HCT116 (cell line): ENCODE data around the gene CFAP61. TPM values are rescaled to one million over a fixed set of nuclear protein-coding genes. Genes with fewer than 3 reads are reported as not detected.

Experiments used
- ATAC-seq: fragments of 200-7000 bp; cut with Tn5 transposase; 2 replicates; pipeline ENCODE4 v1.9.1; 2020; ENCODE audit warnings: mild to moderate bottlenecking, moderate library complexity
- BruUV-seq: library from RNA; stranded (reverse); fragments of 400-500 nt; replicated peaks from 2 replicates; lab custom pipeline; 2021; lab: Mats Ljungman, UMichigan
- CTCF ChIA-PET: fragments of 300-600 bp; sonication (Branson Sonifier 250); formaldehyde crosslinking; loops from one replicate; lab custom pipeline; 2021; ENCODE audit warnings: antibody characterized with exemption; lab: Charles Lee
- POLR2A ChIA-PET: fragments of 300-600, 350-600 bp; sonication (Branson Sonifier 250); formaldehyde crosslinking; loops from one replicate; lab custom pipeline; 2021; ENCODE audit warnings: antibody characterized with exemption; lab: Charles Lee
- RAD21 ChIA-PET, 2 experiments: fragments of 300-600 bp; sonication (Branson Sonifier 250); formaldehyde crosslinking; loops; one replicate each; lab custom pipeline; 2023; ENCODE audit warnings: low total read pairs in 2 of 2; ENCODE audit not compliant: uncharacterized antibody in 2 of 2, unreplicated experiment in 2 of 2, low non-redundant PET in 1 of 2; lab: Charles Lee
- DNase-seq: peaks from one replicate; pipeline ENCODE4 v3.0.0-alpha.2; 2010; ENCODE audit warnings: low read depth, low spot score
- H2AFZ ChIP-seq: fragments of 200-600 bp; shearing (Covaris generic), sonication (generic); 2 replicates; pipeline ENCODE4 v1.6.1; 2017; ENCODE audit warnings: low read depth, mixed run types, mixed read lengths, antibody characterized with exemption, low read length; ENCODE audit not compliant: poor library complexity, severe bottlenecking
- H3K27ac ChIP-seq: 2 replicates; pipeline ENCODE4 v1.5.1; 2012; ENCODE audit warnings: low read depth, low read length
- H3K27me3 ChIP-seq: fragments of 200-600 bp; sonication (generic); 2 replicates; pipeline ENCODE4 v1.6.1; 2016; ENCODE audit warnings: mixed run types, low read length, mixed read lengths; ENCODE audit not compliant: insufficient read depth
- H3K36me3 ChIP-seq, 2 experiments: fragments of 200-500 bp in 1 of 2; fragments of 200-600 bp in 1 of 2; sonication (Bioruptor generic) in 1 of 2; sonication (generic) in 1 of 2; 2 replicates each; pipeline versions ENCODE4 v1.5.1 to v1.6.1; 2014 to 2016; ENCODE audit warnings: low read length in 2 of 2, inconsistent platforms in 1 of 2, mixed read lengths in 1 of 2, mixed run types in 1 of 2; ENCODE audit not compliant: insufficient read depth in 2 of 2, control insufficient read depth in 1 of 2
- H3K4me1 ChIP-seq, 2 experiments: fragments of 200-600 bp in 1 of 2; sonication (generic) in 1 of 2; 2 replicates each; pipeline versions ENCODE4 v1.5.1 to v1.6.1; 2012 to 2017; ENCODE audit warnings: low read length in 2 of 2, inconsistent platforms in 1 of 2, mild to moderate bottlenecking in 1 of 2, mixed read lengths in 1 of 2, mixed run types in 1 of 2, moderate library complexity in 1 of 2; ENCODE audit not compliant: insufficient read depth in 2 of 2, control insufficient read depth in 1 of 2
- H3K4me2 ChIP-seq: fragments of 200-600 bp; sonication (generic); 2 replicates; pipeline ENCODE4 v1.6.1; 2017; ENCODE audit warnings: mixed run types, low read length, mixed read lengths
- H3K4me3 ChIP-seq, 2 experiments: fragments of 200-600 bp in 1 of 2; sonication (generic) in 1 of 2; replicated peaks in 1 of 2; 2 replicates each; pipeline ENCODE4 v1.5.1; 2011 to 2016; ENCODE audit warnings: low read length in 2 of 2, control low read depth in 1 of 2, low read depth in 1 of 2, mild to moderate bottlenecking in 1 of 2, mixed read lengths in 1 of 2, mixed run types in 1 of 2
- H3K79me2 ChIP-seq: fragments of 200-600 bp; sonication (generic); 2 replicates; pipeline ENCODE4 v1.6.1; 2017; ENCODE audit warnings: mild to moderate bottlenecking, mixed run types, low read length, moderate library complexity, mixed read lengths; ENCODE audit not compliant: insufficient read depth
- H3K9ac ChIP-seq: fragments of 200-600 bp; sonication (generic); 2 replicates; pipeline ENCODE4 v1.6.1; 2016; ENCODE audit warnings: low read length, mixed read lengths
- H3K9me2 ChIP-seq: fragments of 200-600 bp; sonication (generic), shearing (Covaris generic); 2 replicates; pipeline ENCODE4 v1.6.1; 2017; ENCODE audit warnings: mixed run types, mild to moderate bottlenecking, moderate library complexity; ENCODE audit not compliant: insufficient read depth
- H3K9me3 ChIP-seq, 2 experiments: fragments of 200-500 bp in 1 of 2; fragments of 200-600 bp in 1 of 2; sonication (Bioruptor generic) in 1 of 2; sonication (generic) in 1 of 2; 2 replicates each; pipeline ENCODE4 v1.6.1; 2014 to 2017; ENCODE audit warnings: low read length in 2 of 2, mixed read lengths in 2 of 2, inconsistent platforms in 1 of 2, low read depth in 1 of 2, mild to moderate bottlenecking in 1 of 2, mixed run types in 1 of 2, moderate library complexity in 1 of 2; ENCODE audit not compliant: control insufficient read depth in 1 of 2, insufficient read depth in 1 of 2
- H4K20me1 ChIP-seq: fragments of 200-600 bp; sonication (generic), shearing (Covaris generic); 2 replicates; pipeline ENCODE4 v1.6.1; 2017; ENCODE audit warnings: mixed run types, mild to moderate bottlenecking, moderate library complexity; ENCODE audit not compliant: insufficient read depth
- CBX3 ChIP-seq: IDR thresholded peaks from 2 replicates; pipeline ENCODE4 v1.6.1; 2012; ENCODE audit warnings: low read depth
- EZH2 ChIP-seq: fragments of 200-600 bp; sonication (generic); IDR thresholded peaks from 2 replicates; pipeline ENCODE4 v1.6.1; 2017; ENCODE audit warnings: antibody characterized with exemption, mixed run types
- EZH2phosphoT487 ChIP-seq: fragments of 200-600 bp; IDR thresholded peaks from 2 replicates; pipeline ENCODE4 v1.6.1; 2018; ENCODE audit warnings: antibody characterized with exemption, borderline replicate concordance
- JUND ChIP-seq: IDR thresholded peaks from 2 replicates; pipeline ENCODE4 v1.6.1; 2012
- POLR2AphosphoS5 ChIP-seq: IDR thresholded peaks from 2 replicates; pipeline ENCODE4 v1.6.1; 2011; ENCODE audit warnings: mild to moderate bottlenecking, low read depth, low read length, moderate library complexity
- RAD21 ChIP-seq: IDR thresholded peaks from 2 replicates; pipeline ENCODE4 v1.6.1; 2012; ENCODE audit warnings: low read depth, mild to moderate bottlenecking
- SIN3A ChIP-seq: IDR thresholded peaks from 2 replicates; pipeline ENCODE4 v1.6.1; 2012; ENCODE audit warnings: low read depth
- SRF ChIP-seq: IDR thresholded peaks from 2 replicates; pipeline ENCODE4 v1.6.1; 2012; ENCODE audit warnings: low read depth
- TCF7L2 ChIP-seq: IDR thresholded peaks from 2 replicates; pipeline ENCODE4 v1.7.0; 2011; ENCODE audit warnings: borderline replicate concordance, inconsistent platforms; ENCODE audit not compliant: insufficient read depth, insufficient read length; ENCODE audit errors: extremely low read depth
- ZFX ChIP-seq: fragments of 450-650 bp; IDR thresholded peaks from 2 replicates; pipeline ENCODE4 v1.6.1; 2017
- intact Hi-C: fragments of 100-400 bp; cut with micrococcal nuclease; formaldehyde crosslinking; loops from 2 replicates; pipeline ENCODE4 v1.10.0; 2022
- total RNA-seq: library from RNA; stranded (reverse); gene quantifications from one replicate; pipeline ENCODE4 v1.2.1, GENCODE V29; 2021; ENCODE audit not compliant: unreplicated experiment
- TF ChIP-seq, protein P1 (sequence below), 3 experiments: fragments of 200-600 bp in 1 of 3; sonication (generic) in 1 of 3; IDR thresholded peaks in 2 of 3; conservative IDR thresholded peaks in 1 of 3; 2 replicates each; pipeline ENCODE4 v1.5.1; 2012 to 2017; ENCODE audit warnings: low read depth in 2 of 3, low read length in 2 of 3, antibody characterized with exemption in 1 of 3, borderline replicate concordance in 1 of 3, control low read depth in 1 of 3, mild to moderate bottlenecking in 1 of 3, mixed read lengths in 1 of 3, mixed run types in 1 of 3, moderate library complexity in 1 of 3; ENCODE audit not compliant: insufficient read depth in 1 of 3
- TF ChIP-seq, protein P2 (sequence below): IDR thresholded peaks from 2 replicates; pipeline ENCODE4 v1.6.1; 2012
- TF ChIP-seq, protein P3 (sequence below): IDR thresholded peaks from 2 replicates; pipeline ENCODE4 v1.6.1; 2012

The CFAP61 gene
- total RNA-seq, 1 experiment from 2014 or later, result 1.7 TPM

DNA sequence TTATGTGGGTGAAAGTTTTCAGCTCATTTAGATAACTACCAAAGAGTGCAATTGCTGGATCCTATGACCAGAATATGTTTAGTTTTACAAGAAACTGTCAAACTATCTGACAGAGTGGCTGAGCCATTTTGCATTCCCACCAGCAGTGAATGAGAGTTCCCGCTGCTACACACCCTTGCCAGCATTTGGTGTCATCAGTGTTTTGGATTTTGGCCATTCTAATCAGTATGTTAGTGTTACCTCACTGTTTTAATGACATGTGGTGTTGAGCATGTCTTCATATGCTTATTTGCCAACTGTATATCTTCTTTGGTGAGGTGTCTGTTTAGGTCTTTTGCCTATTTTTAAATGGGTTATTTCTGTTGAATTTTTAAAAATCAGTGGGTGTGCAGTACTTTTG lies 120.9 kb downstream of the CFAP61 start:
- RAD21 ChIA-PET, result no interaction called here
- no TSS peak for BruUV-seq
- intact Hi-C loops, result no loop called here
- H3K4me3 ChIP-seq, result no peak overlapping the region
- CTCF ChIA-PET, result no interaction called here
- H3K9ac ChIP-seq, result no peak overlapping the region
- no peaks in the 10 kb centered on the region for H4K20me1 ChIP-seq
- no peaks in the 10 kb centered on the region for H3K79me2 ChIP-seq
- H3K27me3 ChIP-seq, result no peaks in the 10 kb centered on the region
- no peaks in the 10 kb centered on the region for H3K4me1 ChIP-seq
- ATAC-seq (no peak), DNase-seq (no peak)
- H3K4me2 ChIP-seq, result no peak overlapping the region
- TF ChIP-seq, protein P1, sequence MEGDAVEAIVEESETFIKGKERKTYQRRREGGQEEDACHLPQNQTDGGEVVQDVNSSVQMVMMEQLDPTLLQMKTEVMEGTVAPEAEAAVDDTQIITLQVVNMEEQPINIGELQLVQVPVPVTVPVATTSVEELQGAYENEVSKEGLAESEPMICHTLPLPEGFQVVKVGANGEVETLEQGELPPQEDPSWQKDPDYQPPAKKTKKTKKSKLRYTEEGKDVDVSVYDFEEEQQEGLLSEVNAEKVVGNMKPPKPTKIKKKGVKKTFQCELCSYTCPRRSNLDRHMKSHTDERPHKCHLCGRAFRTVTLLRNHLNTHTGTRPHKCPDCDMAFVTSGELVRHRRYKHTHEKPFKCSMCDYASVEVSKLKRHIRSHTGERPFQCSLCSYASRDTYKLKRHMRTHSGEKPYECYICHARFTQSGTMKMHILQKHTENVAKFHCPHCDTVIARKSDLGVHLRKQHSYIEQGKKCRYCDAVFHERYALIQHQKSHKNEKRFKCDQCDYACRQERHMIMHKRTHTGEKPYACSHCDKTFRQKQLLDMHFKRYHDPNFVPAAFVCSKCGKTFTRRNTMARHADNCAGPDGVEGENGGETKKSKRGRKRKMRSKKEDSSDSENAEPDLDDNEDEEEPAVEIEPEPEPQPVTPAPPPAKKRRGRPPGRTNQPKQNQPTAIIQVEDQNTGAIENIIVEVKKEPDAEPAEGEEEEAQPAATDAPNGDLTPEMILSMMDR (IDR thresholded peaks at IDR 0.05 in 2 of 3, conservative IDR thresholded peaks at IDR 0.05 in 1 of 3; ENCODE audit: borderline replicate concordance in 1 of 3, insufficient read depth in 1 of 3, low read depth in 2 of 3, low read length in 2 of 3), result no peak
- TF ChIP-seq RAD21, result no peak
- no peak for TF ChIP-seq CBX3
- no peak for TF ChIP-seq SIN3A
- TF ChIP-seq, protein P2, sequence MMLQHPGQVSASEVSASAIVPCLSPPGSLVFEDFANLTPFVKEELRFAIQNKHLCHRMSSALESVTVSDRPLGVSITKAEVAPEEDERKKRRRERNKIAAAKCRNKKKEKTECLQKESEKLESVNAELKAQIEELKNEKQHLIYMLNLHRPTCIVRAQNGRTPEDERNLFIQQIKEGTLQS, result no peak
- TF ChIP-seq, protein P3, sequence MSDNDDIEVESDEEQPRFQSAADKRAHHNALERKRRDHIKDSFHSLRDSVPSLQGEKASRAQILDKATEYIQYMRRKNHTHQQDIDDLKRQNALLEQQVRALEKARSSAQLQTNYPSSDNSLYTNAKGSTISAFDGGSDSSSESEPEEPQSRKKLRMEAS, result no peak
- TF ChIP-seq SRF, result no peak
- no peak for TF ChIP-seq EZH2phosphoT487
- TF ChIP-seq JUND, result no peak
- no peak for TF ChIP-seq ZFX
- no peak for TF ChIP-seq POLR2AphosphoS5
- TF ChIP-seq TCF7L2, result no peak
- TF ChIP-seq EZH2, result no peak
- H3K9me2 ChIP-seq, result no peaks in the 10 kb centered on the region
- POLR2A ChIA-PET, result no interaction called here
- no peak overlapping the region for H3K27ac ChIP-seq
- no peaks in the 10 kb centered on the region for H3K36me3 ChIP-seq
- H2AFZ ChIP-seq, result no peak overlapping the region
- no peaks in the 10 kb centered on the region for H3K9me3 ChIP-seq
